GM23338 (cell line): ENCODE results near the gene VN1R5. TPM values are rescaled to one million over a fixed set of nuclear protein-coding genes. Genes with fewer than 3 reads are reported as not detected.

Experiments
- ATAC-seq: fragments of 200-7000 bp; cut with Tn5 transposase; 3 replicates; pipeline ENCODE4 v1.9.1; 2020
- DNase-seq: peaks from one replicate; pipeline ENCODE4 v3.0.0-alpha.2; 2015; ENCODE audit warnings: low spot score
- H2AFZ ChIP-seq: fragments of 200-600 bp; sonication (generic); 2 replicates; pipeline ENCODE4 v1.8.0; 2016; ENCODE audit warnings: antibody characterized with exemption, mild to moderate bottlenecking, moderate library complexity
- H3F3A ChIP-seq: fragments of 200-600 bp; sonication (generic); replicated peaks from 2 replicates; pipeline ENCODE4 v1.8.0; 2017; ENCODE audit warnings: antibody characterized with exemption, mixed run types, low read depth
- H3K27ac ChIP-seq: fragments of 200-600 bp; sonication (generic); 2 replicates; pipeline ENCODE4 v1.6.1; 2016; ENCODE audit warnings: low read depth
- H3K27me3 ChIP-seq: fragments of 200-600 bp; sonication (generic); 2 replicates; pipeline ENCODE4 v1.8.0; 2016; ENCODE audit warnings: mild to moderate bottlenecking, mixed run types, moderate library complexity; ENCODE audit not compliant: insufficient read depth
- H3K36me3 ChIP-seq: fragments of 200-600 bp; sonication (generic); 2 replicates; pipeline ENCODE4 v1.8.0; 2016; ENCODE audit warnings: mild to moderate bottlenecking; ENCODE audit not compliant: insufficient read depth
- H3K4me1 ChIP-seq: fragments of 200-600 bp; sonication (generic); 2 replicates; pipeline ENCODE4 v1.8.0; 2016; ENCODE audit warnings: mild to moderate bottlenecking, moderate library complexity; ENCODE audit not compliant: insufficient read depth
- H3K4me2 ChIP-seq: fragments of 200-600 bp; sonication (generic); 2 replicates; pipeline ENCODE4 v1.7.1; 2017; ENCODE audit warnings: mixed run types
- H3K4me3 ChIP-seq: fragments of 200-600 bp; sonication (generic); 2 replicates; pipeline ENCODE4 v1.6.1; 2016; ENCODE audit warnings: mixed run types
- H3K79me2 ChIP-seq: fragments of 200-600 bp; sonication (generic); replicated peaks from 2 replicates; pipeline ENCODE4 v1.8.0; 2017; ENCODE audit warnings: mild to moderate bottlenecking; ENCODE audit not compliant: insufficient read depth
- H3K9me2 ChIP-seq: fragments of 200-600 bp; sonication (generic); 2 replicates; pipeline ENCODE4 v1.8.0; 2017; ENCODE audit not compliant: insufficient read depth
- H4K20me1 ChIP-seq: fragments of 200-600 bp; sonication (generic); replicated peaks from 2 replicates; pipeline ENCODE4 v1.8.0; 2017; ENCODE audit warnings: mild to moderate bottlenecking; ENCODE audit not compliant: insufficient read depth
- H3K27ac Mint-ChIP-seq: 2 replicates; pipeline ENCODE4 v1.8.0; 2020; ENCODE audit warnings: inconsistent platforms, mild to moderate bottlenecking, moderate library complexity, mixed read lengths
- H3K27me3 Mint-ChIP-seq: 3 replicates; pipeline ENCODE4 v1.8.0; 2022; ENCODE audit warnings: low read depth, mild to moderate bottlenecking, moderate library complexity, mixed read lengths, inconsistent platforms; ENCODE audit not compliant: insufficient read depth, poor library complexity
- H3K36me3 Mint-ChIP-seq: 3 replicates; pipeline ENCODE4 v1.8.0; 2021; ENCODE audit warnings: low read depth, mild to moderate bottlenecking, inconsistent platforms, moderate library complexity, mixed read lengths
- H3K4me1 Mint-ChIP-seq: 3 replicates; pipeline ENCODE4 v1.8.0; 2020; ENCODE audit warnings: mild to moderate bottlenecking, inconsistent platforms, mixed read lengths
- H3K4me3 Mint-ChIP-seq: 3 replicates; pipeline ENCODE4 v1.8.0; 2021; ENCODE audit warnings: moderate library complexity, mild to moderate bottlenecking, inconsistent platforms, mixed read lengths
- H3K9me3 Mint-ChIP-seq: 3 replicates; pipeline ENCODE4 v1.8.0; 2020; ENCODE audit warnings: moderate library complexity, mild to moderate bottlenecking, inconsistent platforms, mixed read lengths
- polyA plus RNA-seq: library from polyadenylated mRNA; unstranded; fragments of >200 nt; fragmentation: Nextera tagmentation; extraction: Ambion mirVana; gene quantifications from 2 replicates; pipeline ENCODE4 v1.2.1, GENCODE V29; 2016
- total RNA-seq: library from RNA; depleted of rRNA; stranded (reverse); fragments of >200 nt; shearing (Covaris generic); gene quantifications from 2 replicates; pipeline ENCODE4 v1.2.3, GENCODE V29; 2014
- TF ChIP-seq, protein P1 (sequence below): IDR thresholded peaks from one replicate; pipeline ENCODE4 v1.6.1; 2018; ENCODE audit warnings: antibody characterized with exemption; ENCODE audit not compliant: unreplicated experiment
- TF ChIP-seq, protein P2 (sequence below): fragments of 250-450 bp; sonication (Bioruptor Pico); IDR thresholded peaks from 2 replicates; pipeline ENCODE4 v1.5.0; 2020; ENCODE audit warnings: mild to moderate bottlenecking, moderate library complexity
- TF ChIP-seq, protein P3 (sequence below), 2 experiments: fragments of 200-600 bp in 1 of 2; sonication (generic) in 1 of 2; conservative IDR thresholded peaks; 2 replicates each; pipeline versions ENCODE4 v1.5.1 to v1.6.1; 2016 to 2017; ENCODE audit warnings: antibody characterized with exemption in 2 of 2, low read depth in 2 of 2, mild to moderate bottlenecking in 2 of 2, moderate library complexity in 1 of 2

VN1R5 gene
- total and polyA plus RNA-seq, 2 experiments from 2014 or later: not detected

DNA sequence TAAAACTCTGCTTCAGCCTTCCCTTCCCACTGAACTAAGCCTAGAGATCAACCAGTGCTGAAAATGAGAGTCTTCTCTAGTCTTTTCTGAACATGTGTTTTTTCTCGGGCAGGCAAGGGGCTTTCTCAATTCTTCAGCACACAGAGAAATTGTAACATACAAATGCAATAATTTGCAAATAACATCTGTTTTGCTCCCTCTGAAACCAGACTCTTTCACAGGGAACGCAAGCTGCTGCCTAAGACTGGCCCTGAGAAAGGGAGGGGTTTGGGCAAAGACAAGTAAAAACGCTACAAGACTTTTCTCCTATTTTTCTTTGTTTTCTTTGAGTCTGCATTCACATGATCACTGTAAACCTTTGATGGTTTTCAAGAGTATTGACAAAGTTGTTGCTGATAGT lies 39.6 kb upstream of the VN1R5 start:
- Mint-ChIP-seq H3K4me3 (no peak overlapping the region), H3K36me3 (peaks cover 5% of the 10 kb centered on the region), H3K9me3 (peaks cover 13% of the 10 kb centered on the region), H3K4me1 (peaks cover 18% of the 10 kb centered on the region), H3K27ac (no peak overlapping the region), H3K27me3 (peaks cover 2% of the 10 kb centered on the region)
- H3F3A ChIP-seq: no peaks in the 10 kb centered on the region
- DNase-seq: no peak
- TF ChIP-seq, protein P1, sequence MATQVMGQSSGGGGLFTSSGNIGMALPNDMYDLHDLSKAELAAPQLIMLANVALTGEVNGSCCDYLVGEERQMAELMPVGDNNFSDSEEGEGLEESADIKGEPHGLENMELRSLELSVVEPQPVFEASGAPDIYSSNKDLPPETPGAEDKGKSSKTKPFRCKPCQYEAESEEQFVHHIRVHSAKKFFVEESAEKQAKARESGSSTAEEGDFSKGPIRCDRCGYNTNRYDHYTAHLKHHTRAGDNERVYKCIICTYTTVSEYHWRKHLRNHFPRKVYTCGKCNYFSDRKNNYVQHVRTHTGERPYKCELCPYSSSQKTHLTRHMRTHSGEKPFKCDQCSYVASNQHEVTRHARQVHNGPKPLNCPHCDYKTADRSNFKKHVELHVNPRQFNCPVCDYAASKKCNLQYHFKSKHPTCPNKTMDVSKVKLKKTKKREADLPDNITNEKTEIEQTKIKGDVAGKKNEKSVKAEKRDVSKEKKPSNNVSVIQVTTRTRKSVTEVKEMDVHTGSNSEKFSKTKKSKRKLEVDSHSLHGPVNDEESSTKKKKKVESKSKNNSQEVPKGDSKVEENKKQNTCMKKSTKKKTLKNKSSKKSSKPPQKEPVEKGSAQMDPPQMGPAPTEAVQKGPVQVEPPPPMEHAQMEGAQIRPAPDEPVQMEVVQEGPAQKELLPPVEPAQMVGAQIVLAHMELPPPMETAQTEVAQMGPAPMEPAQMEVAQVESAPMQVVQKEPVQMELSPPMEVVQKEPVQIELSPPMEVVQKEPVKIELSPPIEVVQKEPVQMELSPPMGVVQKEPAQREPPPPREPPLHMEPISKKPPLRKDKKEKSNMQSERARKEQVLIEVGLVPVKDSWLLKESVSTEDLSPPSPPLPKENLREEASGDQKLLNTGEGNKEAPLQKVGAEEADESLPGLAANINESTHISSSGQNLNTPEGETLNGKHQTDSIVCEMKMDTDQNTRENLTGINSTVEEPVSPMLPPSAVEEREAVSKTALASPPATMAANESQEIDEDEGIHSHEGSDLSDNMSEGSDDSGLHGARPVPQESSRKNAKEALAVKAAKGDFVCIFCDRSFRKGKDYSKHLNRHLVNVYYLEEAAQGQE: no peak
- TF ChIP-seq, protein P2, sequence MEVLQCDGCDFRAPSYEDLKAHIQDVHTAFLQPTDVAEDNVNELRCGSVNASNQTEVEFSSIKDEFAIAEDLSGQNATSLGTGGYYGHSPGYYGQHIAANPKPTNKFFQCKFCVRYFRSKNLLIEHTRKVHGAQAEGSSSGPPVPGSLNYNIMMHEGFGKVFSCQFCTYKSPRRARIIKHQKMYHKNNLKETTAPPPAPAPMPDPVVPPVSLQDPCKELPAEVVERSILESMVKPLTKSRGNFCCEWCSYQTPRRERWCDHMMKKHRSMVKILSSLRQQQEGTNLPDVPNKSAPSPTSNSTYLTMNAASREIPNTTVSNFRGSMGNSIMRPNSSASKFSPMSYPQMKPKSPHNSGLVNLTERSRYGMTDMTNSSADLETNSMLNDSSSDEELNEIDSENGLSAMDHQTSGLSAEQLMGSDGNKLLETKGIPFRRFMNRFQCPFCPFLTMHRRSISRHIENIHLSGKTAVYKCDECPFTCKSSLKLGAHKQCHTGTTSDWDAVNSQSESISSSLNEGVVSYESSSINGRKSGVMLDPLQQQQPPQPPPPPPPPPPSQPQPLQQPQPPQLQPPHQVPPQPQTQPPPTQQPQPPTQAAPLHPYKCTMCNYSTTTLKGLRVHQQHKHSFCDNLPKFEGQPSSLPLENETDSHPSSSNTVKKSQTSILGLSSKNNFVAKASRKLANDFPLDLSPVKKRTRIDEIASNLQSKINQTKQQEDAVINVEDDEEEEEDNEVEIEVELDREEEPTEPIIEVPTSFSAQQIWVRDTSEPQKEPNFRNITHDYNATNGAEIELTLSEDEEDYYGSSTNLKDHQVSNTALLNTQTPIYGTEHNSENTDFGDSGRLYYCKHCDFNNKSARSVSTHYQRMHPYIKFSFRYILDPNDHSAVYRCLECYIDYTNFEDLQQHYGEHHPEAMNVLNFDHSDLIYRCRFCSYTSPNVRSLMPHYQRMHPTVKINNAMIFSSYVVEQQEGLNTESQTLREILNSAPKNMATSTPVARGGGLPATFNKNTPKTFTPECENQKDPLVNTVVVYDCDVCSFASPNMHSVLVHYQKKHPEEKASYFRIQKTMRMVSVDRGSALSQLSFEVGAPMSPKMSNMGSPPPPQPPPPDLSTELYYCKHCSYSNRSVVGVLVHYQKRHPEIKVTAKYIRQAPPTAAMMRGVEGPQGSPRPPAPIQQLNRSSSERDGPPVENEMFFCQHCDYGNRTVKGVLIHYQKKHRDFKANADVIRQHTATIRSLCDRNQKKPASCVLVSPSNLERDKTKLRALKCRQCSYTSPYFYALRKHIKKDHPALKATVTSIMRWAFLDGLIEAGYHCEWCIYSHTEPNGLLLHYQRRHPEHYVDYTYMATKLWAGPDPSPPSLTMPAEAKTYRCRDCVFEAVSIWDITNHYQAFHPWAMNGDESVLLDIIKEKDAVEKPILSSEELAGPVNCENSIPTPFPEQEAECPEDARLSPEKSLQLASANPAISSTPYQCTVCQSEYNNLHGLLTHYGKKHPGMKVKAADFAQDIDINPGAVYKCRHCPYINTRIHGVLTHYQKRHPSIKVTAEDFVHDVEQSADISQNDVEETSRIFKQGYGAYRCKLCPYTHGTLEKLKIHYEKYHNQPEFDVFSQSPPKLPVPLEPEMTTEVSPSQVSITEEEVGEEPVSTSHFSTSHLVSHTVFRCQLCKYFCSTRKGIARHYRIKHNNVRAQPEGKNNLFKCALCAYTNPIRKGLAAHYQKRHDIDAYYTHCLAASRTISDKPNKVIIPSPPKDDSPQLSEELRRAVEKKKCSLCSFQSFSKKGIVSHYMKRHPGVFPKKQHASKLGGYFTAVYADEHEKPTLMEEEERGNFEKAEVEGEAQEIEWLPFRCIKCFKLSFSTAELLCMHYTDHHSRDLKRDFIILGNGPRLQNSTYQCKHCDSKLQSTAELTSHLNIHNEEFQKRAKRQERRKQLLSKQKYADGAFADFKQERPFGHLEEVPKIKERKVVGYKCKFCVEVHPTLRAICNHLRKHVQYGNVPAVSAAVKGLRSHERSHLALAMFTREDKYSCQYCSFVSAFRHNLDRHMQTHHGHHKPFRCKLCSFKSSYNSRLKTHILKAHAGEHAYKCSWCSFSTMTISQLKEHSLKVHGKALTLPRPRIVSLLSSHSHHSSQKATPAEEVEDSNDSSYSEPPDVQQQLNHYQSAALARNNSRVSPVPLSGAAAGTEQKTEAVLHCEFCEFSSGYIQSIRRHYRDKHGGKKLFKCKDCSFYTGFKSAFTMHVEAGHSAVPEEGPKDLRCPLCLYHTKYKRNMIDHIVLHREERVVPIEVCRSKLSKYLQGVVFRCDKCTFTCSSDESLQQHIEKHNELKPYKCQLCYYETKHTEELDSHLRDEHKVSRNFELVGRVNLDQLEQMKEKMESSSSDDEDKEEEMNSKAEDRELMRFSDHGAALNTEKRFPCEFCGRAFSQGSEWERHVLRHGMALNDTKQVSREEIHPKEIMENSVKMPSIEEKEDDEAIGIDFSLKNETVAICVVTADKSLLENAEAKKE (CRISPR knock-in tag): no peak
- TF ChIP-seq, protein P3, sequence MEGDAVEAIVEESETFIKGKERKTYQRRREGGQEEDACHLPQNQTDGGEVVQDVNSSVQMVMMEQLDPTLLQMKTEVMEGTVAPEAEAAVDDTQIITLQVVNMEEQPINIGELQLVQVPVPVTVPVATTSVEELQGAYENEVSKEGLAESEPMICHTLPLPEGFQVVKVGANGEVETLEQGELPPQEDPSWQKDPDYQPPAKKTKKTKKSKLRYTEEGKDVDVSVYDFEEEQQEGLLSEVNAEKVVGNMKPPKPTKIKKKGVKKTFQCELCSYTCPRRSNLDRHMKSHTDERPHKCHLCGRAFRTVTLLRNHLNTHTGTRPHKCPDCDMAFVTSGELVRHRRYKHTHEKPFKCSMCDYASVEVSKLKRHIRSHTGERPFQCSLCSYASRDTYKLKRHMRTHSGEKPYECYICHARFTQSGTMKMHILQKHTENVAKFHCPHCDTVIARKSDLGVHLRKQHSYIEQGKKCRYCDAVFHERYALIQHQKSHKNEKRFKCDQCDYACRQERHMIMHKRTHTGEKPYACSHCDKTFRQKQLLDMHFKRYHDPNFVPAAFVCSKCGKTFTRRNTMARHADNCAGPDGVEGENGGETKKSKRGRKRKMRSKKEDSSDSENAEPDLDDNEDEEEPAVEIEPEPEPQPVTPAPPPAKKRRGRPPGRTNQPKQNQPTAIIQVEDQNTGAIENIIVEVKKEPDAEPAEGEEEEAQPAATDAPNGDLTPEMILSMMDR (conservative IDR thresholded peaks at IDR 0.05; ENCODE audit: low read depth in 2 of 2): no peak
- 0 out of 2 replicates have a peak, but pooled peaks cover 3% of the 10 kb centered on the region for H3K9me2 ChIP-seq
- H3K79me2 ChIP-seq: no peaks in the 10 kb centered on the region
- H3K27me3 ChIP-seq: no peaks in the 10 kb centered on the region
- H2AFZ ChIP-seq: peak overlapping the region; percentile 89
- H4K20me1 ChIP-seq: no peaks in the 10 kb centered on the region
- no peak for ATAC-seq
- H3K36me3 ChIP-seq: no peaks in the 10 kb centered on the region
- H3K27ac ChIP-seq: no peak overlapping the region
- no peak overlapping the region for H3K4me2 ChIP-seq
- H3K4me1 ChIP-seq: peaks cover 7% of the 10 kb centered on the region
- no peak overlapping the region for H3K4me3 ChIP-seq
